Measurements from ENCODE around the gene HIBCH. TPM values are rescaled to one million over a fixed set of nuclear protein-coding genes. Genes with fewer than 3 reads are reported as not detected.
"Not testable (repeated sequence)": the region's sequence is repeated elsewhere in the genome, so short reads cannot be mapped to it uniquely, and the experiment has no call there.

Gene HIBCH
- total RNA-seq, 2 donors from 2014 or later, result 30.8 to 46.7 TPM

DNA sequence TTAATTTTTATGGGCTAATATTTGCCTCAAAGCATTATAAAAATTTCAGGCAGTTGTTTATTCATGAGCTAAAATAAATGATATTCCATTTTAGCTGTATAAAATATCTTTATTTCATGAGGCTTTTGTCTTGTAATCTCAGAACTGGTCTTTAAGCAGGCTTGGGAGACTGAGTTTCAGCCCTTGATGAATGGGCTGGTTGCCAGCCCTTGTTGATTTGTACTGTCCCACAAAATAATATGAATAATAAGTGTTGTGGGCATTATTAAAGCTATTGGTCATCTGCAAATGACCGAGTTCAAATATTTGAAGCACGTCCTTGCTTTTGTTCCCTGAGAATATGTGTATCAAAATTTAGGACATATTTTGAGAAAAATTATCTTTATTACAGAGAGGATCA lies 41.9 kb upstream of the HIBCH start:
- H3K4me3 Mint-ChIP-seq, result no peak overlapping the region
- DNase-seq, result no peak
- no peaks in the 10 kb centered on the region for H3K9me3 Mint-ChIP-seq
- no peaks in the 10 kb centered on the region for H3K36me3 ChIP-seq (ENCODE audit: control insufficient read depth, insufficient read depth, low read length)
- H3K36me3 Mint-ChIP-seq (ENCODE audit: low read depth), result no peaks in the 10 kb centered on the region
- TF ChIP-seq, protein P1, sequence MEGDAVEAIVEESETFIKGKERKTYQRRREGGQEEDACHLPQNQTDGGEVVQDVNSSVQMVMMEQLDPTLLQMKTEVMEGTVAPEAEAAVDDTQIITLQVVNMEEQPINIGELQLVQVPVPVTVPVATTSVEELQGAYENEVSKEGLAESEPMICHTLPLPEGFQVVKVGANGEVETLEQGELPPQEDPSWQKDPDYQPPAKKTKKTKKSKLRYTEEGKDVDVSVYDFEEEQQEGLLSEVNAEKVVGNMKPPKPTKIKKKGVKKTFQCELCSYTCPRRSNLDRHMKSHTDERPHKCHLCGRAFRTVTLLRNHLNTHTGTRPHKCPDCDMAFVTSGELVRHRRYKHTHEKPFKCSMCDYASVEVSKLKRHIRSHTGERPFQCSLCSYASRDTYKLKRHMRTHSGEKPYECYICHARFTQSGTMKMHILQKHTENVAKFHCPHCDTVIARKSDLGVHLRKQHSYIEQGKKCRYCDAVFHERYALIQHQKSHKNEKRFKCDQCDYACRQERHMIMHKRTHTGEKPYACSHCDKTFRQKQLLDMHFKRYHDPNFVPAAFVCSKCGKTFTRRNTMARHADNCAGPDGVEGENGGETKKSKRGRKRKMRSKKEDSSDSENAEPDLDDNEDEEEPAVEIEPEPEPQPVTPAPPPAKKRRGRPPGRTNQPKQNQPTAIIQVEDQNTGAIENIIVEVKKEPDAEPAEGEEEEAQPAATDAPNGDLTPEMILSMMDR (conservative IDR thresholded peaks at IDR 0.05), result no peak
- peaks cover 7% of the 10 kb centered on the region for H3K27me3 ChIP-seq (ENCODE audit: control insufficient read depth, insufficient read depth, low read length, poor library complexity, severe bottlenecking)
- H3K27ac Mint-ChIP-seq, result no peak overlapping the region
- H3K4me1 ChIP-seq (ENCODE audit: control insufficient read depth, insufficient read depth, low read length), result no peaks in the 10 kb centered on the region
- H3K9ac ChIP-seq (ENCODE audit: extremely low read depth, low read length, poor library complexity, severe bottlenecking), result no peak overlapping the region
- no peaks in the 10 kb centered on the region for H3K4me1 Mint-ChIP-seq
- no peak overlapping the region for H3K4me3 ChIP-seq (ENCODE audit: low read length)
- no peak overlapping the region for H3K27ac ChIP-seq (ENCODE audit: low read depth, low read length)
- no peaks in the 10 kb centered on the region for H3K9me3 ChIP-seq (ENCODE audit: control insufficient read depth, low read length)
- H3K27me3 Mint-ChIP-seq (ENCODE audit: insufficient read depth), result no peaks in the 10 kb centered on the region
- 67% methylated on average over 2 of the region's 2 CpGs; no CpG with 5 or more reads in 1 of the 2 experiments for WGBS, 2 experiments (ENCODE audit: insufficient coverage in 1 of 2, insufficient read length in 1 of 2)

DNA sequence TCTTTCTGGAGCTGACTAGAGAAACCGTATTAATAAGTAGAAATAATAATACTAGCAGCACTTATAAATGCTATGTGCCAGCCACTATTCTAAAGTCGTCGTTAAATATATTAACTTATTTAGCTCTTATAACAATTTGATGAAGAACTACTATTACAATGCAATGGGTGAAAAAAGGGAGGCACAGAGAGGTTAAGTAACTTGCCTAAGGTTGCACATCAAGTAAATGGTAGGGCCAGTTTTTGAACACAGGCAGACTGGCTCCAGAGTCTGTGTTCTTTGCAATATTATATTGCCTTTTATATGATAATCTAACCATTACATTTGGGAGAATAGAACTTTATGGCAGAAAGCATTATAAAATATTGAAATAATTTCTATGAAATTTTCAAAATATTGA lies 41.3 kb upstream of the HIBCH start:
- Mint-ChIP-seq H3K36me3 (ENCODE audit: low read depth) (no peaks in the 10 kb centered on the region), H3K27ac (no peak overlapping the region), H3K4me1 (peaks cover 4% of the 10 kb centered on the region), H3K9me3 (no peaks in the 10 kb centered on the region), H3K27me3 (ENCODE audit: insufficient read depth) (no peaks in the 10 kb centered on the region), H3K4me3 (no peak overlapping the region)
- DNase-seq, result no peak
- no peaks in the 10 kb centered on the region for H3K4me1 ChIP-seq (ENCODE audit: control insufficient read depth, insufficient read depth, low read length)
- H3K36me3 ChIP-seq (ENCODE audit: control insufficient read depth, insufficient read depth, low read length), result no peaks in the 10 kb centered on the region
- H3K27me3 ChIP-seq (ENCODE audit: control insufficient read depth, insufficient read depth, low read length, poor library complexity, severe bottlenecking), result peaks cover under 1% of the 10 kb centered on the region
- no peak overlapping the region for H3K9ac ChIP-seq (ENCODE audit: extremely low read depth, low read length, poor library complexity, severe bottlenecking)
- TF ChIP-seq, protein P1 (conservative IDR thresholded peaks at IDR 0.05), result no peak
- WGBS, 2 experiments (ENCODE audit: insufficient coverage in 1 of 2, insufficient read length in 1 of 2), result 88% methylated on average over 3 of the region's 3 CpGs; no CpG with 5 or more reads in 1 of the 2 experiments
- H3K4me3 ChIP-seq (ENCODE audit: low read length), result no peak overlapping the region
- no peak overlapping the region for H3K27ac ChIP-seq (ENCODE audit: low read depth, low read length)
- H3K9me3 ChIP-seq (ENCODE audit: control insufficient read depth, low read length), result no peaks in the 10 kb centered on the region

DNA sequence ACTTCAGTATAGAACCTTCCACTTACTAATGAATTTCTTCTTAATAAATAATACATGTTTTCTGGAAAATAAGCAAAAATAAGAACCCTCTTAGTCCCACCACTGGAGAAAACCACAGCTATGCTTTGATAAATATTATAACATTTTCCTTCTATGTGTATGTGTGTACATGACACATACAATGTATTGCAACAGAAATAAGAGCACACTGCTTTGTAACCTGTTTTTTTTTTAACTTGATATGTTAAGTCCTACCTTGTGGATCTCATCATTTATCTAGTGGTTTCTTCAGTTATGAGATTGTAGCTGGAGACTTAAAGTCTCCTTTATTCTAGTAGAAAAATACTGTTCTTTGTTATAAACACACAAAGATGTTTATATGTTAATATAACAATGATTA lies 40.9 kb upstream of the HIBCH start:
- Mint-ChIP-seq H3K4me3 (no peak overlapping the region), H3K9me3 (no peaks in the 10 kb centered on the region), H3K36me3 (ENCODE audit: low read depth) (no peaks in the 10 kb centered on the region), H3K4me1 (peaks cover 5% of the 10 kb centered on the region), H3K27me3 (ENCODE audit: insufficient read depth) (no peaks in the 10 kb centered on the region), H3K27ac (no peak overlapping the region)
- H3K4me1 ChIP-seq (ENCODE audit: control insufficient read depth, insufficient read depth, low read length), result no peaks in the 10 kb centered on the region
- TF ChIP-seq, protein P1 (conservative IDR thresholded peaks at IDR 0.05), result no peak
- H3K27ac ChIP-seq (ENCODE audit: low read depth, low read length), result no peak overlapping the region
- H3K9me3 ChIP-seq (ENCODE audit: control insufficient read depth, low read length), result no peaks in the 10 kb centered on the region
- H3K9ac ChIP-seq (ENCODE audit: extremely low read depth, low read length, poor library complexity, severe bottlenecking), result no peak overlapping the region
- no peaks in the 10 kb centered on the region for H3K27me3 ChIP-seq (ENCODE audit: control insufficient read depth, insufficient read depth, low read length, poor library complexity, severe bottlenecking)
- H3K36me3 ChIP-seq (ENCODE audit: control insufficient read depth, insufficient read depth, low read length), result no peaks in the 10 kb centered on the region
- no peak for DNase-seq
- H3K4me3 ChIP-seq (ENCODE audit: low read length), result no peak overlapping the region

DNA sequence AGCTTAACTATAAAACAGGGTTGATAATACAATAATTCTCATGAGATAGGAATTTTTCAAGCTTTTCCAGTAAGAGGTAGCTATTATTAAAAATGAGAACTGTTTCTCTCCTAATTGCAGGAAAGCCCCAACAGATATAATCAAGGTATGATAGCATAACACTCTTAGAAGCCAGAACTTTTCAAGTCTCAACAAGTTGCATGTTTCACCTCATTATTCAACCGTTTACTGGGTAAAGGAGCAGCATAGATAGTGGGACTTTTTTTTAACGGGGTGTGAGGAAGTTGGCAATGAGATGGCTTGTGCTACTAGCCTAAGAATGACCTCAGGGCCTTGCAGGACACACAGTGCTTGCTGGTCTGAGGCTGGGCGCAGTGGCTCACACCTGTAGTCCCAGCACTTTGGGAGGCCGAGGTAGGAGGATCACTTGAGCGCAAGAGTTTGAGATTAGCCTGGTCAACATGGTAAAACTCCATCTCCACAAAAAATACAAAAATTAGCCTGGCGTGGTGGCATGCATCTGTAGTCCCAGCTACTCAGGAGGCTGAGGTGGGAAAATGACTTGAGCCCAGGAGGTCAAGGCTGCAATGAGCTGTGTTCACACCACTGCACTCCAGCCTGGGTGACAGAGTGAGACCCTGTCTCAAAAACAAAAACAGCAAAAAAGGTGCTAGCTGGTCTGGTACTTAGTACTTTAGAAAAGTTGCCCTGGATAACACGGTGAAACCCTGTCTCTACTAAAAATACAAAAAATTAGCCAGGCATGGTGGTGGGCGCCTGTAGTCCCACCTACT lies 39.2 kb upstream of the HIBCH start:
- H3K27me3 ChIP-seq (ENCODE audit: control insufficient read depth, insufficient read depth, low read length, poor library complexity, severe bottlenecking); H3K27me3 Mint-ChIP-seq (ENCODE audit: insufficient read depth); DNase-seq; H3K36me3 Mint-ChIP-seq (ENCODE audit: low read depth); H3K4me1 ChIP-seq (ENCODE audit: control insufficient read depth, insufficient read depth, low read length); H3K9me3 Mint-ChIP-seq; H3K9me3 ChIP-seq (ENCODE audit: control insufficient read depth, low read length); H3K36me3 ChIP-seq (ENCODE audit: control insufficient read depth, insufficient read depth, low read length); H3K27ac Mint-ChIP-seq; H3K4me3 ChIP-seq (ENCODE audit: low read length); H3K4me3 Mint-ChIP-seq; H3K27ac ChIP-seq (ENCODE audit: low read depth, low read length); H3K9ac ChIP-seq (ENCODE audit: extremely low read depth, low read length, poor library complexity, severe bottlenecking): not testable (repeated sequence)
- 88 to 95% methylated on average over 6 to 8 of the region's 8 CpGs for WGBS, 2 experiments (ENCODE audit: insufficient coverage in 1 of 2, insufficient read length in 1 of 2)
- peaks cover 12% of the 10 kb centered on the region for H3K4me1 Mint-ChIP-seq
